ENCODE data around the gene IGLL1.

The IGLL1 gene

GRCh38 chr22:23613193-23613972, 33.3 kb upstream of the IGLL1 start:
- H3K4me3 ChIP-seq (ENCODE audit: low read length) = no peak overlapping the region
- TF ChIP-seq CTCF (conservative IDR thresholded peaks at IDR 0.05; ENCODE audit: low read length) = no peak
- no peak for DNase-seq (ENCODE audit: low read depth)

GRCh38 chr22:23609983-23610781, 30.1 kb upstream of the IGLL1 start:
- TF ChIP-seq CTCF (conservative IDR thresholded peaks at IDR 0.05; ENCODE audit: low read length) = no peak

GRCh38 chr22:23608583-23608982, 28.5 kb upstream of the IGLL1 start:
- H3K4me3 ChIP-seq (ENCODE audit: low read length) = no peak overlapping the region
- DNase-seq (ENCODE audit: low read depth) = no peak
- TF ChIP-seq CTCF (conservative IDR thresholded peaks at IDR 0.05; ENCODE audit: low read length) = no peak

More at GRCh38 chr22:23609983-23610781, 30.1 kb upstream of the IGLL1 start:
- H3K4me3 ChIP-seq (ENCODE audit: low read length) = no peak overlapping the region
- no peak for DNase-seq (ENCODE audit: low read depth)

- H3K4me3 ChIP-seq (ENCODE audit: low read length) = no peak overlapping the region
- DNase-seq (ENCODE audit: low read depth) = no peak
- TF ChIP-seq CTCF (conservative IDR thresholded peaks at IDR 0.05; ENCODE audit: low read length) = no peak
These were observed 26.4 kb upstream of the IGLL1 start for GRCh38 chr22:23606204-23607131.

- DNase-seq (ENCODE audit: low read depth) = no peak
- no peak overlapping the region for H3K4me3 ChIP-seq (ENCODE audit: low read length)
- TF ChIP-seq CTCF (conservative IDR thresholded peaks at IDR 0.05; ENCODE audit: low read length) = no peak
These were observed 25.0 kb upstream of the IGLL1 start for GRCh38 chr22:23604939-23605712.

GRCh38 chr22:23603266-23603665, 23.2 kb upstream of the IGLL1 start:
- no peak overlapping the region for H3K4me3 ChIP-seq (ENCODE audit: low read length)
- no peak for DNase-seq (ENCODE audit: low read depth)
- no peak for TF ChIP-seq CTCF (conservative IDR thresholded peaks at IDR 0.05; ENCODE audit: low read length)

Data from AG10803 (cell line).